ENCODE data around the gene RGMB.

DNA sequence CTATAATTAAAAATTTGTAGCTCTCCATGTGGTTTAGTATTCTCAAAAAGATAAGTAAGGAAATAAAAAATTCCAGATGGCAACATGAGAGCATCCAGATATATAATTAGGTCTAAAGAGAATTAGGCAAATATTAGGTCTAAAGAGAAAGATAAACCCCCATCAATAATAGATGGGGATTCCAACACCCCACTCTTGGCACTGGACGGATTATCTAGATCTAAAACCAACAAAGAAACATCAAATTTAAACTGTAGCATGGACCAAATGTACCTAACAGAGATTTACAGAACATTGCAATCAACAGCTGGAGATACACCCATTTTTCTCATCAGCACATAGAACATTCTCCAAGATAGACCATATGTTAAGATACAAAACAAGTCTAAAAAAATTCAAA, 31.6 kb downstream of the RGMB start:
- TF ChIP-seq POLR2AphosphoS5 (IDR thresholded peaks at IDR 0.05) (no peak), POLR2A (IDR thresholded peaks at IDR 0.05) (no peak)
- TF ChIP-seq, protein P1, sequence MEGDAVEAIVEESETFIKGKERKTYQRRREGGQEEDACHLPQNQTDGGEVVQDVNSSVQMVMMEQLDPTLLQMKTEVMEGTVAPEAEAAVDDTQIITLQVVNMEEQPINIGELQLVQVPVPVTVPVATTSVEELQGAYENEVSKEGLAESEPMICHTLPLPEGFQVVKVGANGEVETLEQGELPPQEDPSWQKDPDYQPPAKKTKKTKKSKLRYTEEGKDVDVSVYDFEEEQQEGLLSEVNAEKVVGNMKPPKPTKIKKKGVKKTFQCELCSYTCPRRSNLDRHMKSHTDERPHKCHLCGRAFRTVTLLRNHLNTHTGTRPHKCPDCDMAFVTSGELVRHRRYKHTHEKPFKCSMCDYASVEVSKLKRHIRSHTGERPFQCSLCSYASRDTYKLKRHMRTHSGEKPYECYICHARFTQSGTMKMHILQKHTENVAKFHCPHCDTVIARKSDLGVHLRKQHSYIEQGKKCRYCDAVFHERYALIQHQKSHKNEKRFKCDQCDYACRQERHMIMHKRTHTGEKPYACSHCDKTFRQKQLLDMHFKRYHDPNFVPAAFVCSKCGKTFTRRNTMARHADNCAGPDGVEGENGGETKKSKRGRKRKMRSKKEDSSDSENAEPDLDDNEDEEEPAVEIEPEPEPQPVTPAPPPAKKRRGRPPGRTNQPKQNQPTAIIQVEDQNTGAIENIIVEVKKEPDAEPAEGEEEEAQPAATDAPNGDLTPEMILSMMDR (IDR thresholded peaks at IDR 0.05): no peak
